HG03469 (cell line): Measurements from ENCODE around the gene IL1R1.
"Not testable (repeated sequence)": the region's sequence is repeated elsewhere in the genome, so short reads cannot be mapped to it uniquely, and the experiment has no call there.

ENCODE experiments used
- ATAC-seq: cut with Tn5 transposase; IDR thresholded peaks from one replicate; pipeline ENCODE4 v1.9.1; 2021; ENCODE audit warnings: mild to moderate bottlenecking, moderate library complexity, moderate number of reproducible peaks; ENCODE audit not compliant: unreplicated experiment

Gene IL1R1, protein sequence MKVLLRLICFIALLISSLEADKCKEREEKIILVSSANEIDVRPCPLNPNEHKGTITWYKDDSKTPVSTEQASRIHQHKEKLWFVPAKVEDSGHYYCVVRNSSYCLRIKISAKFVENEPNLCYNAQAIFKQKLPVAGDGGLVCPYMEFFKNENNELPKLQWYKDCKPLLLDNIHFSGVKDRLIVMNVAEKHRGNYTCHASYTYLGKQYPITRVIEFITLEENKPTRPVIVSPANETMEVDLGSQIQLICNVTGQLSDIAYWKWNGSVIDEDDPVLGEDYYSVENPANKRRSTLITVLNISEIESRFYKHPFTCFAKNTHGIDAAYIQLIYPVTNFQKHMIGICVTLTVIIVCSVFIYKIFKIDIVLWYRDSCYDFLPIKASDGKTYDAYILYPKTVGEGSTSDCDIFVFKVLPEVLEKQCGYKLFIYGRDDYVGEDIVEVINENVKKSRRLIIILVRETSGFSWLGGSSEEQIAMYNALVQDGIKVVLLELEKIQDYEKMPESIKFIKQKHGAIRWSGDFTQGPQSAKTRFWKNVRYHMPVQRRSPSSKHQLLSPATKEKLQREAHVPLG

DNA sequence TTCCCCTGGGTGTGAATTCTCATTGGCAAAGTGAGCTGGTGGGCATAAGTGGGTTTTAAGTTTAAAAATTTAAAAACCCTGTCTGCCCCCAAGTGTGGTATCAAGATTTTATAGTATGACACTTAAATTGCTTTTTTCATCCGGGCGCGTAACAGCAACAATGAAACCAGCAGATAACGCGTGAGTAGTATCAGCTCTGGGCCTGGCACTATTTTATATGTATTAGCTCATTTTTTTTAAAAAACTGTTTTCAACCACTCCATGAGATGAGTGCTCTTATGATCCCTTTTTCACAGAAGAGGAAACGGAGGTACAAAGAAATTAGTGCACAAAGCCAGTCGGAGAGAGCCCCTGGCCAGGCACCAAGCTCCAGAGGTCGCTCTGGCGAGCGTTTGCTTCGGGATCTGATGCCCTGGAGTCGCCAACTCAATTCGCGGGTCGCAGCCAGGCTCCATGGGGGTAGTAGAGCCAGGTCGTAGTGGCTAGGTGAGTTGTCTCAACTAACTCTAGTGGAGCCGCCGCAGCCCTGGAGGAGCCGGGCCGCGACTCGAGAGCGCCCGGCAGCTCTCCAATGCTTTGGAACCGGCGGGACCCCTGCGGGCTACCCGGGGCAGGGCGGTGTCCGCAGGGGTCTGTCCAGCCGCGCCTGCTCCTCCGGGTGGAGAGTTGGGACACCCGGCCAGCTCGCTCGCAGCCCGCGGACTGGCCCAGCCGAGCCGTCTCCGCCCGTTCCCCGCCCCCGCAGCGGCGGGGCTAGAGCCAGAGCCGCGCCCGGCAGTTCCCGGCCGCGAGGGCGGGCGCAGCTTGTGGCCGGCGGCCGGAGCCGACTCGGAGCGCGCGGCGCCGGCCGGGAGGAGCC lies at the start of gene IL1R1:
TSS of gene IL1R1 (plus strand) at position 777 of the 859 bp plus-strand sequence. CDS start 14,979 bp downstream, outside the sequence.
- ATAC-seq: no peak

DNA sequence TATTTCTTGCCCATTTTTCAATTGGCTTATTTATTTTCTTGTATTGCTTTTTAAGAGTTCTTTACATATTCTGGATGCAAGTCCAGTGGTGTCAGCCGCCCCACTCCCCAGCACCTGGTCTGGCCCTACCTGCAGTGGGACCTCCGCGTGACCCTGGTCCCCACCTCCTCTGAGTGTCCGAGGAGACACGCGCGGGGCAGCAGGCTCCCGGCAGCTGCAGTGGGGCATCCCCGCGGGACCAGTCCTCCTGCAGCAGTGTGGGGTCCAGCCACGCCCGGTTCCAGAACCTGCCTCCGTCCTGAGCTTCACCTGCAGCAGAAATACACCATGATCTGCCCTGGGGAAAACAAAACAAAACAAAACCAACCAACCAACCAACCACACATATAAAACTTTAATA lies 48.9 kb upstream of the IL1R1 start:
- ATAC-seq: no peak

DNA sequence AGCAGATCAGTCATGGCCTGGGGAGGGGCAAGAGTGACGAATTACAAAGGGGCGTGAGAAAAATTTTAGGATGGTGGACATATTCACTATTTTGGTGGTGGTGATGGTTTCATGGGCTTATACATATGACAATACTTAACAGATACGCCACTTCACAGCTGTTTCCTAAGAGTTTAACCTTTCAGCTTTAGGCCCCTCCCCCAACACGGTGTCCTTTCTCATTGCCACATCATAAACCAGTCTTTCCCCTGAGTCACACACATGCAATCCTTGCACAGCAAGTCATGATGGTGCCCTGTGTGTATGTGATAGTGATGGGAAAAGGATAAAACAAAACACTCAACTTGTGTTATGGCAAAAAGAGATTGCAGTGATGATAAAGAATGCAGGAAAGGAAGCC lies 47.6 kb upstream of the IL1R1 start:
- no peak for ATAC-seq

DNA sequence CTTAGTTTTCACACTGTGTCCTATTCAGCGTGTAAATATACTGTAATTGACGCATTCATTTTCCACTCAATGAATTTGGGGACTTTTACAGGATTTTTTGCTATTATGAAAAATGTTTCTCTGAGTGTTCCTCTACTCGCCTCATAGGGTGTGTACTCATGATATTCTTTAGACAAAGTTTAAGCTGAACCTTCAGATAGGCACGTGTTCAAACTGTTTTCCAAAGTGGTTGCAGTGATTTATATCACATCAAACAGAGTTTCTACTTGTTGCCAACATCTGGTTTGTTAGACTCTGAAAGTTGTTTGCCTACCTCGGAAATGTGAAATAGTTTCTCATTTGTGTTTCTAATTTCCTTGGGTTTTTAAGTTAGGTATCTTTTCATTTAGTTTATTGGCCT lies 46.4 kb upstream of the IL1R1 start:
- no peak for ATAC-seq

DNA sequence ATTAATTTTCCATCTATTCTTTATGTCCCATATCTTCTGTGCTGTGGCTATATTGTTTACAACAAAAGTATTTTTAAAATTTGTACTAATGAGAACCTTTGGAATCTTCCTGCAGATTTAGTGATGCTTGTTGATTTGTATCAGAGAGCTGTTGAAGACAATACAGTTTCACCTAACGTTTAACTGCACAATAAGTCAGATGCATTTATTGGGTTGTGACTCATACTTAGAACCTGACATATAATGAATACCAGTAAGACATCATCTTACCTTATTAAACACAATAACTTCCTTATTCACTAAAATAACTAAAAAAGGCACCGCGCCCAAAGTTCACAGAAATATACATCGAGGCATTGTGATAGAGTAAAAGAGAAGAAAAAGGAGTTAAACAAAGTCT lies 43.8 kb upstream of the IL1R1 start:
- no peak for ATAC-seq

DNA sequence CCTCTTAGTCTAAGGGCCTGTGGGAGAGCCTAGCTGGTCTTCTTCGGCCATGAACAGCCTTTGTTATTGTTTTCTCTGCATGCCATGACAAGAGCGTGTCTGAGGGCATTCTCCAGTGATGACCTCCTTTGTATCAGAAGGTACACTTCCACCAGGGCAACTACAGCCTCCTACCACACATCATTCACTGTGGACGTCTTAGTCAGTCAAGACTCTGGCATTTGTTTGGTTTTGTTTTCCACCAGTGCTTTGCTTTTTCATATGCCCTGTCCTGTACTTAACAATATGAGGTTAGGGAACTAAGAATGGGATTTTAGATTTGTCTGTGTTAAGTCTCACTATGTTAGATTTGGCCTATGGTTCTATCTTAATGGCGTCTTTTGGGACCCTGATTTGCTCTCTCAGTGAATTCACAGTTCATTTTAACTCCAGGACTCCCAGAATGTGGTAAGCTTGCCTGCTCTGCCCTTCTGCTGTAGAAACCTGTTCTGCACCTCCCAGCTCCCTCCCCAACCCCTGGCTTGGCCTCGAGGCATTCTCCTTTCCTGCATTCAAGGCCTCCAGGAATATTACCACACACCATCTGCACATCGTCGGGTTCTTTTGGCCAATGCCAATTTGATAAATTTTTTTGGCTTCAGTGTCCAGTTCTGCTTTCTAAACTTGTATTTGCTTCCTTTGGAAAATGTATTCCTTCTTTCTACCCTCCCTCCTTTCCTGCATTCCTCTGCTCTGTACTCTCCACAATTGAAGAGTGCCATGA lies 42.8 kb upstream of the IL1R1 start:
- no peak for ATAC-seq

DNA sequence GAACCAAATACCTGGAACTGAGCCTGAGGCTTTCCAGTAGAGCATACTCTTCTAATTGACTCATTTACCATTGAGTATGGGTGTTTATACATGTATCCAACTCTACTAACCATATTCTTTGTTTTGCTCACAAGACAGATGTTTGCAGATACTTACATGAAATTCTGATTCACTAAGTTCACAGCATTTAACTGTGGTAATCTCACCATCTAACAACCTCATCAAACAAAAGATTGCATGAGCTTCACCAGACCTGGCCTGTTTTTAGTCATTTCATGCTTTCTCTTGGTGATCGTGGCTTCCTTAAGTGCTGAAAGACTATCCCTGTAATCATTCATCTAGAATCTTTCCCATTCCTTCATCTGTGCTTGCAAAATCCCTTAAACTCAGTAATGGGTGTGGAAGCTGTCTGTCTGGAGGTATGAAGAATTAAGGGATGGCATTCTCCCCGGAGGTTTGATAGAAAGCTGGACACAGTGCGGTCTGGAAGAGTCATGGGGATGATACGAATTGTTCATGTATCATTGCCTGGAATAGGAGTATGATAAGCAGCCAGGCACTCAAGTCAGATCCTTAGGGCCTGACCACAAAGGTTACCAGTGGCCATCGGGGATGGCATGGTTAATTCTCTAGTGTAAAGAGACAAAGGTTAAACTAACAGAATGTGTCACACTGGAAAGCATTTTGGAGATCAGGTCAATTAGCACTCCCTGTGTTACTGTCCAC lies 42.0 kb upstream of the IL1R1 start:
- ATAC-seq: no peak

DNA sequence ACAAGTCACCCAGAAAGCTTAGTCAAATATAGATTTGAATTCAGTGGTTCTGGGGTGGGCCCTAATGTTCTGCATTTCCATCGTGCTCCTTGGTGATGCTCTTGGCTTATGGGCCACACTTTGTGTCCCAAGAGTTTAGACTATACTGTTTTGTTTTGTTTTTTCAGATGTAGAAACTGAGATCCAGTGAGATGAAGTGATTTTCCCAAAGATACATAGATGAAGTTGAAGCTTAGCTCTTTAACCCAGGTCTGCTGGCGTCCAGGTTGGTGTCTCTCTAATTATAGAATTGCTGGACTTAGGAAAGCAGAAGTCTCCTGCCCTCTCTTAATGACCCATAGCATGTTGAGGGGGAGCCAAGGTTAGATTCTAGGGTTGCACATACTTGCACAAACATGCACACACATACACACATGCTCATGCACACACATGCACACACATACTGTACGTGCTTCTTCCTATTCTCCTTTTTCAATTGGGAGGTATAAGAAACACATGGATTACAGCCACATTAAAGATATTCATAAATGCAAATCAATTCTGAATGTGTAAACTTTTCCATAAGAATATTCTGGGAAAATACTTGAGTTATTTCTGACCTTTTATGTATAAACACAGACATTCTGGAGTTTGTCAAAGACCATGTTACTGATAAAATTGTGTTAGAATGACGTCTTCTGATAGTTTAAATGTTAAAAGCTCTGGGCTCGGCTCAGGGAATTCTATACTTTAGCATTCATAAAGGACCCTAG lies 41.3 kb upstream of the IL1R1 start:
- ATAC-seq: no peak

DNA sequence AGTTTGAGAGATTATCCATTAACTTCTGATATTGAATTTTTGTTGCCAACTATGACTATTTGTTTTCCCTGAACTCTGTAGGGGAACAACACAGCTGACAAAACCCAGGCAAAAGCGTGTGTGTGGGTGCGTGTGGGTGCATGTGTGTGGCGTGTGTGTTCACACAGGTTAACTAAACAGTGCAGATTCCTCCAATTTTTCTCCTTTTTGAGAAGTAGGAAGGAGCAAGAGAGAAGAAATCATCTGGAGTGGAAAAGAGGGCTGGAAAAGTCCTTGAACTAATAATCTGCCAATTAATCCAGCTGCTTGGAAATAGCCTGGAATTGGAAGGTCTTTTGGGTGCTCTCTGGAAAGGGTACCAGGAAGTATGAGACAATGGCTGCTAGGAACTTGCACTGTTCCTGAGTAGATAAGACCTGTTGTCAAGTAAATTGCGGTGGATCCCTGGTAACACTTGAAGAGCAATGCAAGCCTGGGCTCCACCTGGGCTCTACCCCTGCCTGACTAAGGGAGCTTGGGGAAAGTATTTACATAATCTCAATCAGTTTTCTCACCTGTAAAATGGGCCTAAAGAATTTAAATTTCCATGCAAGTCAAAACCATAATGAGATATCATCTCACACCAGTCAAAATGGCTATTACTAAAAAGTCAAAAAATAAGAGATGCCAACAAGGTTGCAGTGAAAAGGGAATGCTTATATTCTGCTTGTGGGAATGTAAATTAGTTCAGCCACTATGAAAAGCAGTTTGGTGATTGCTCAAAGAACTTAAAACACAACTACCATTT lies 40.5 kb upstream of the IL1R1 start:
- no peak for ATAC-seq

DNA sequence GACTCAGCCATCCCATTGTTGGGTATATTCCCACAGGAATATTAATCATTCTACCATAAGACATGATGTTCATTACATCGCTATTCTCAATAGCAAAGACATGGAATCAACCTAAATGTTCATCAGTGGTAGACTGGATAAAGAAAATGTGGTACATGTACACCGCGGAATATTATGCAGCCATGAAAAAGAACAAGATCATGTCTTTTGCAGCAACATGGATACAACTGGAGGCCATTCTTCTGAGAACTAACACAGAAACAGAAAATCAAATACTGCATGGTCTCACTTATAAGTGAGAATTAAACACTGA lies 40.0 kb upstream of the IL1R1 start:
- ATAC-seq: not testable (repeated sequence)

DNA sequence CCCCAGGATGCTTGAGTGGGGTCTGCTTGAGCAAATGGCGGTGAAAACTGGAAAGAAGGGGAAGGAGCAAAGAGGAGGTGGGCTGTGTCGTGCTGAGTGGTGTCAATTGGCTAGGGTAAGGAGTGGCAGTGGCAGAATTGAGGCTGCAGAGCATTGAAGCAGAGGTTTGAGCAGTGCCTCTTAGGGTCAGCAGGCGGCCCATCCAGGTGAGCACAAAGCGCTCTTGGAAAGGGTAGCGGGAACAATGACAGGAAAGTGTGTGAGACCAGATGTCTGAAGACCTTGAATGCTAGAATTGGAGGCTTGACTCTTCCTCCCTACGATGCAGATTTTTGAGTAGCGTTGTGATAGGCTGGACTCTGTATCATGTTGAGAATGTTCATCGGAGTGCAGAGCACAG lies 39.3 kb upstream of the IL1R1 start:
- no peak for ATAC-seq

DNA sequence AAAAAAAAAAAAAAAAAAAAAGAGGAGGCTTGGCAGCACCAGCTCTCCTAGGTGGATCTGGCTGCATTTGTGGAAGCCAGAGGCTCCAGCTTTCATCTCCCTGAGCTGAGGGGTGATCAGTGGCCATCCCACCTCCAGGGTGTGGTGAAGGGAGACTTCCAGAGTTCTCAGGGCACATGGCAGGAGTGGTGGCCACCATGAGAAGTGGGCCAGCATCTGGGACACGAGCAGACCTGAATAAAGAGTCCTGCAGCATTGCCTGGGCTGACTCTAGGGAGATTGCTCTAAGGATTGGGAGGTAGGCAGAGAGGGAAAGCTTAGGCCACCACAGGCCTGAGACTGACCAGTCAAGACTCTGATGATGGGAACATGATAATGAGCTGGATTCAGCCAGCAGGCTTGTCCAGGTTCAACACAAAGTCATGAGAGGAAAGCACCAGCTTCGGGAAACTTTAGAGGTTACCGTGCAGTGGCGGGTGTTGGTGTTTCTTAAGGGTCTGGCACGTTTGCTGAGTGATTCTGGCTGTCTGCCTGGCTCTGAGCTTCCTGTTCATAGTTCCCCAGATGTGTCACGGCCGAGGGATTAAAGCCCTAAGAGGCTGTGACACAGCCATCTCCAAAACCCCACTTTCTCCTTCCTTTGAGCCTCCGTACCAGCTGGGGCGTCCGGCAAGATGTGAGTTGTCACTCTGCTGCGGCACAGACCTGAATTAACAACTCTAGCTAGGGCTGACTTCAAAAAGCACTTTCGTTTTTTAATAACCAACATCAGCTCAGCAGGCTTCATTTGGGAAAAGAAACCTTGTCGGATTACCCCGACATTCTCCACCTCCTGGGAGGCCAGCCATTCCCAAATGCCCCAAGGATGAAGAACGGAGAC lies 38.3 kb upstream of the IL1R1 start:
- ATAC-seq: peak; percentile 72

DNA sequence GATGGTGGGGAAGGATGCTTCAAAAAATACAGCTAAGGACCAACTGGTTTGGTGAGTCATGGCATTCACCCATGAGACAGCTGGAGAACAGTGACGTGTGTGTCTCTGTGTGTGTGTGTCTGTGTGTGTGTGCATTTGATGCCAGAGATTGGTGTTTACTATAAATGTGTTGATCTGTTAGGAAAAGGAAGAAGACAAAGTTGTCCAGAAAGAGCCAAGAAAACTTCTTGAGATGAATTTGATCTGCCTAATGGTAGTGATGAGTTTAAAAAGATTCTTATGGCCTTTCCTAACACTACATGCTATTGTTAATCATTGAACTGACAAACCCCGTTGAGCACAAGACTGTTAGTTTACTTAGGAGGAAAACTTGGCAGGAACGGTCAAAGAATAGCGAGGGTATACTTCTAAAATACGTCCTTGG lies 36.4 kb upstream of the IL1R1 start:
- ATAC-seq: no peak

DNA sequence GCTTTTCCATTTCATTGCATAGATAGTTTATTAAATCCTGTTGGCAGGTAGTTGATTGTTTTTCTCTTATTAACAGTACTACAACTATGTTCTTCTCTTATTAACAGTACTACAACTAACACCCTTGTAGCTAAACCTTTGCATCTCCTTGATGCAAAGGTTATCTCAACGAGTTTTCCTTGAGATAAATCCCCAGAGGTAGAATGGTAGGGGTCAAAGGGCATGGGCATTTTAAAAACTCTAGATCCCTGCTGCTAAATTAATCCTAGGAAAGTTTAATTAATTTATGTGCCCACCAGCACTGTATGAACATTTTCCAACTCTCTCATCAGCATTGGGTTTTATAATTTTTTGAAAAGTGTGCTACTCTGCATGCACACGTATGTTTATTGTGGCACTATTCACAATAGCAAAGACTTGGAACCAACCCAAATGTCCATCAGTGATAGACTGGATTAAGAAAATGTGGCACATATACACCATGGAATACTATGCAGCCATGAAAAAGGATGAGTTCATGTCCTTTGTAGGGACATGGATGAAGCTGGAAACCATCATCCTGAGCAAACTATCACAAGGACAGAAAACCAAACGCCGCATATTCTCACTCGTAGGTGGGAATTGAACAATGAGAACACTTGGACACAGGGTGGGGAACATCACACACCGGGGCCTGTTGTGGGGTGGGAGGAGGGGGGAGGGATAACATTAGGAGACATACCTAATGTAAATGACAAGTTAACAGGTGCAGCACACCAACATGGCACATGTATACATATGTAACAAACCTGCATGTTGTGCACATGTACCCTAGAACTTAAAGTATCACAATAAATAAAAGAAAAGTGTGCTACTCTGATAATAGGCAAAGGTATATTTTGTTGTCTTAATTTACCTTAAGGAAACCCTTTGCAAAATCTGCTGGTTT lies 35.5 kb upstream of the IL1R1 start:
- not testable (repeated sequence) for ATAC-seq

DNA sequence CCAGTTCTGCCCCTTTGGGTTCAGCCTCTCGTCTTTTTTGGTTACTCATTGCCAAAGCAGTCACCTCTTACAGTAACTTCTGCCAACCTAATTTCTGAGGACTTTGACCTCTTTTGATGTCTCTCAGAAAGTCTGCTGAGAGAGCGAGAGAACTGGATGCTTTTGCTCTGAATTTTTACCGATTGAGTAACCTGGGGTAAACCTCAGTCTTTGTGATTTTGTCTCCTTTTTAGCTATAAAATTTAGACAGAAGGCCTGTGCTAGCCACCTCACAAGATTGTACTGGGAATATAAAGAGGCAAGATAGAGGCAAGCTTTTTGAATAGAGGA lies 34.8 kb upstream of the IL1R1 start:
- ATAC-seq: no peak

DNA sequence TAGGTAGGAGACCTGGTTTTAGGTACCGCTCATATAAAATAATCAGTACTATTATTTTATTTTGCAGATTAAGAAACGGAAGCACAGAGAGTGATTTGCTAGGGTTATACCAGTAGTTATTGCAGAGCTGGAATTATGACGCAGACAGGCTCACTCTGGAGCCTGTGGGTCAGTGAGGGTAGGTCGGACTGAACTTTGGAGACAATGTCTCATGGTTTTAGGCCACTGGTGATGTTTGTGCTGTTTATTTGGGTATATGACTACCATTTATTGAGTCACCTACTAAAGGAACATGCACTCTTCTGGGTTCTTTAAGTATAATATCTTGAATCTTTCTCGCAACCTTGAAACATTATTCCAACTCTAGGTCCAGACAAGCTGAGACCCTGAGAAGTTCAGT lies 33.5 kb upstream of the IL1R1 start:
- no peak for ATAC-seq

DNA sequence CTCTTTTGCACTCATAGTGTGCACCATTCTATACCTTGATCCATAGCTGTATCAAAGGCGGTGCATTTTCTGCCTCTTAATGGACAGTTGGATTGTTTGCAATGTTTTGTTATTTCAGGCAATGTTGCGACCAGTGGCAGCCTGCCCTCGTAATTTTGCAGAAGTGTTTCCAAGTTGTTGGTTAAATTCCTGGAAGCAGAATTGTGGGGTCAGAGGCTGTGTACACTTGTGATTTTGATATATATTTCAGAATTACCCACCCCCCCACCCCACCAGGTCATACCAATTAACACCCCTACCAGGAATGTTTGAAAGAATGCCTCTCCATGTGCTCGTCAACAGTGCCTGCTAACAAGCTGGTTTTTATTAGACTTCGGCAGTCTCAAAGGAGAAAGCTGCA lies 32.4 kb upstream of the IL1R1 start:
- no peak for ATAC-seq
